Measurements from ENCODE around the gene CPB2.

DNA sequence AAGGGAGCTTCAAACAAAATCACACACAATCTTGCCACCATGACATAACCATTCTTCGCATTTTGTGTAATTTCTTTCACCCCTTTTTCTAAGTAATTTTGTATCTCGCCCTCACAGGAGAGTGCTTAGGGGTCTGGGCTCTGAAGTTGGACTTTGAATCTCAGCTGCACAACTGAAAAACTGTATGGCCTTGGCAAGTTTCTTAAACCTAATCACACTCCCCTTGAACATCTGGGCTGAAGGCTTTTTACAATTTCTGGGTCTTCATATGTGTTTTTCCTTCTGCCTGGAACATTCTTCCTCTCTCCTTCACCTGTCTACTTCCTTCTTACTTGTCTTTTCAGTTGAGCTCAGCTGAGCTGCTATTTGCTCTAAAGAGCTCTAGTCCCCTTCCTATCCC, 24.3 kb upstream of the CPB2 start:
- TF ChIP-seq, protein P1, sequence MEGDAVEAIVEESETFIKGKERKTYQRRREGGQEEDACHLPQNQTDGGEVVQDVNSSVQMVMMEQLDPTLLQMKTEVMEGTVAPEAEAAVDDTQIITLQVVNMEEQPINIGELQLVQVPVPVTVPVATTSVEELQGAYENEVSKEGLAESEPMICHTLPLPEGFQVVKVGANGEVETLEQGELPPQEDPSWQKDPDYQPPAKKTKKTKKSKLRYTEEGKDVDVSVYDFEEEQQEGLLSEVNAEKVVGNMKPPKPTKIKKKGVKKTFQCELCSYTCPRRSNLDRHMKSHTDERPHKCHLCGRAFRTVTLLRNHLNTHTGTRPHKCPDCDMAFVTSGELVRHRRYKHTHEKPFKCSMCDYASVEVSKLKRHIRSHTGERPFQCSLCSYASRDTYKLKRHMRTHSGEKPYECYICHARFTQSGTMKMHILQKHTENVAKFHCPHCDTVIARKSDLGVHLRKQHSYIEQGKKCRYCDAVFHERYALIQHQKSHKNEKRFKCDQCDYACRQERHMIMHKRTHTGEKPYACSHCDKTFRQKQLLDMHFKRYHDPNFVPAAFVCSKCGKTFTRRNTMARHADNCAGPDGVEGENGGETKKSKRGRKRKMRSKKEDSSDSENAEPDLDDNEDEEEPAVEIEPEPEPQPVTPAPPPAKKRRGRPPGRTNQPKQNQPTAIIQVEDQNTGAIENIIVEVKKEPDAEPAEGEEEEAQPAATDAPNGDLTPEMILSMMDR (IDR thresholded peaks at IDR 0.05), result no peak
- TF ChIP-seq POLR2A (IDR thresholded peaks at IDR 0.05), result no peak
- no peak for TF ChIP-seq EP300 (IDR thresholded peaks at IDR 0.05)
